Aorta (tissue), 5 donors: Measurements from ENCODE around the gene FHL2. TPM values are rescaled to one million over a fixed set of nuclear protein-coding genes. Genes with fewer than 3 reads are reported as not detected.

Source experiments
- ATAC-seq: fragments of 200-7000 bp; cut with Tn5 transposase; one replicate; pipeline ENCODE4 v1.9.1; 2022; ENCODE audit warnings: moderate library complexity; ENCODE audit not compliant: low FRiP score
- DNase-seq, 2 donors: peaks; one replicate each; pipeline ENCODE4 v3.0.0-alpha.2; 2020
- H3K27ac ChIP-seq, 2 donors: one replicate each; pipeline ENCODE4 v1.5.1; 2013; ENCODE audit warnings: low read length in 2 of 2, mild to moderate bottlenecking in 2 of 2, moderate library complexity in 2 of 2, control low read depth in 1 of 2, inconsistent platforms in 1 of 2, low read depth in 1 of 2
- H3K27me3 ChIP-seq, 2 donors: one replicate each; pipeline ENCODE4 v1.6.1; 2013; ENCODE audit warnings: control low read depth in 1 of 2, low read length in 1 of 2, mild to moderate bottlenecking in 1 of 2, moderate library complexity in 1 of 2; ENCODE audit not compliant: insufficient read depth in 2 of 2, control insufficient read depth in 1 of 2
- H3K36me3 ChIP-seq, 2 donors: one replicate each; pipeline ENCODE4 v1.6.1; 2013; ENCODE audit warnings: control low read depth in 1 of 2, low read length in 1 of 2, mild to moderate bottlenecking in 1 of 2; ENCODE audit not compliant: insufficient read depth in 2 of 2, control insufficient read depth in 1 of 2
- H3K4me1 ChIP-seq, 2 donors: one replicate each; pipeline ENCODE4 v1.6.1; 2013; ENCODE audit warnings: low read length in 2 of 2, control low read depth in 1 of 2, mild to moderate bottlenecking in 1 of 2, moderate library complexity in 1 of 2; ENCODE audit not compliant: insufficient read depth in 2 of 2, control insufficient read depth in 1 of 2
- H3K4me3 ChIP-seq, 2 donors: one replicate each; pipeline ENCODE4 v1.5.1; 2013; ENCODE audit warnings: low read length in 2 of 2, control low read depth in 1 of 2, mild to moderate bottlenecking in 1 of 2
- H3K9me3 ChIP-seq: one replicate; pipeline ENCODE4 v1.6.1; 2013; ENCODE audit warnings: mild to moderate bottlenecking, low read length; ENCODE audit not compliant: control insufficient read depth
- WGBS, 2 donors: extraction: QIAGEN DNeasy Blood & Tissue Kit; methylation state at CpG; one replicate each; pipeline ENCODE4 v1.1.7; 2013; 5-methylcytosine and 5-hydroxymethylcytosine counted together
- intact Hi-C, 2 donors: fragments of 100-400 bp; cut with DNase I; formaldehyde crosslinking; loops; one replicate each; pipeline versions ENCODE4 v1.14.2 to v1.15.0; 2022
- polyA plus RNA-seq, 2 donors: library from polyadenylated mRNA; stranded (reverse); fragments of 200-250 nt; gene quantifications; one replicate each; pipeline ENCODE4 v1.2.3, GENCODE V29; 2013
- total RNA-seq, 2 donors: library from RNA; stranded (reverse); fragmentation: NEBNext Ultra II Directional; extraction: Animal tissue kit (Norgen Biotek cat#: 25700); gene quantifications; one replicate each; pipeline ENCODE4 v1.2.1, GENCODE V29; 2021
- donor health status: healthy with polysubstance abuse.
- donor health status: Bipolar disorder and iron deficiency.
- donor health status: DM: no; HTN: no; CAD: no.
- donor health status: DM: no; HTN: no; CAD: no.
- donor health status: DM: yes; HTN: yes; CAD: no.

Gene FHL2
- total and polyA plus RNA-seq, 4 donors = 60.4 to 129 (median 67.8) TPM

DNA sequence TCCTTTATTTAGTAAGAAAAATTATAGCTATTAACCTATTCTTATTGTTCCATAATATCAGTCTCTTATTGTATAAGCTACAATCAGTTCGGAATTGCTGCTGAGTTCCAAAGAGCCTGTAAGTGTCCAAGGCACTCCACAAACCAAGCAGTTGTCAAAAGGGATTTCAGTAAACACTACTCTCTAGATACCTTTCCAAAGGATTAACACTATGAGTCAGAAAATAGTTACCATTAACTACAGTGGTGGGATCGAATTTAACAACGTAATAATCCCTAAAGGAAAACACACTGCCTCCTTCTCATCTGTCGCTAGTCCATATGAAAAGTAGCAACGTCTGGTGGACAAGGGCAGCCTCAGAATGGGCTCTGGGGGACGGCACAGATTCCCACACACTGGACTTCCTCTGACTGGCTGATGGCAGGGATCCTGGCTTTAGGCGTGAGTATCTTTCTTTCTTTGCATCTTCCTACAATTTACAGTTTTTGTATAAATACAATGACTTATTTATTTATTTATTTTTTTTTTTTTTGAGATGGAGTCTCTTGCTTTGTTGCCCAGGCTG is 78.1 kb downstream of the FHL2 start:
- ATAC-seq (no peak), DNase-seq (no peak)
- peaks cover 1 to 2% of the 10 kb centered on the region in 2 donors for H3K4me1 ChIP-seq
- no peaks in the 10 kb centered on the region for H3K36me3 ChIP-seq
- no peaks in the 10 kb centered on the region for H3K27me3 ChIP-seq
- intact Hi-C loops = no loop called here
- H3K27ac ChIP-seq = no peak overlapping the region
- H3K4me3 ChIP-seq = no peak overlapping the region
- no peaks in the 10 kb centered on the region for H3K9me3 ChIP-seq
- 72 to 86% methylated on average over 7 of the region's 7 CpGs for WGBS, 2 donors

DNA sequence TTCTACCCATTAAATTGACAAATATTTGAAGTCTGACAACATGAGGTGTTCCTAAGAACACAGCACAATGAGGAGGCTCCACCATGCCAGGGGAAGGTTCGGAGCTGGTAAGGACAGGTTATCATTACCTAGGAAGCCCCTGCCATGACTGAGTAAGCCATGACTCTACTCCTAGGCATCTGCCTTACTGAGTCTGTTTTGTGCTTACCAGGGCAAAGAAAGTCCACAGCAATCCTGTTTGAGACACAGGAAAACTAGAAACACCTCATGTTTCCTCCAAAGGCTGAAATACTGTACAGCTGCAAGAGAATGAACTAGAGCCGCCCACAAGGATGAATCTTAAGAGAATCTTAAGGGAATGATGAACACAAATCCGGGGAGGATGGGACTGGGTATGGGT is 80.9 kb downstream of the FHL2 start:
- ATAC-seq (no peak), DNase-seq (no peak)
- H3K4me3 ChIP-seq = no peak overlapping the region
- intact Hi-C loops = no loop called here
- 97 to 99% methylated on average over 3 of the region's 3 CpGs for WGBS, 2 donors
- no peaks in the 10 kb centered on the region for H3K9me3 ChIP-seq
- H3K36me3 ChIP-seq = no peaks in the 10 kb centered on the region
- peaks cover 0 to 1% of the 10 kb centered on the region in 2 donors for H3K4me1 ChIP-seq
- no peaks in the 10 kb centered on the region for H3K27me3 ChIP-seq
- no peak overlapping the region for H3K27ac ChIP-seq

DNA sequence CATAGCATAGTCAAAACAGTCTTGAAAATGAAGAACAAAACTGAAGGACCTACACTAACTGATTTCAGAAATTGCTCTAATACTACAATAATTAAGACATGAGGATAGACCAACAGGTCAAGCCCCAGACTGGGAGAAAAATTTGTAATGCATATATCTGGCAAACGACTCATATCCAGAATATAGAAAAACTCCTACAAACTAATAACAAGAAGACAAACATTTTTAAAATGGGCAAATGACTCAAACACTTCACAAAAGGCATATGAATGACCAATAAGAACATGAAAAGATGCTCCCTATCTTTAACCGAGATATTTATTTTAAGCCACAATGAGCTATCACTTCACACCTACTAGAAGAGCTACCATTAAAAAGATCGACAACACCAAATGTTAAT is 83.5 kb downstream of the FHL2 start:
- WGBS, 2 donors = 89 to 93% methylated on average over 3 of the region's 3 CpGs
- intact Hi-C loops = no loop called here
- H3K4me3 ChIP-seq = no peak overlapping the region
- H3K27ac ChIP-seq = no peak overlapping the region
- H3K27me3 ChIP-seq = no peaks in the 10 kb centered on the region
- no peaks in the 10 kb centered on the region for H3K4me1 ChIP-seq
- no peaks in the 10 kb centered on the region for H3K9me3 ChIP-seq
- no peak for ATAC-seq
- no peak for DNase-seq
- H3K36me3 ChIP-seq = no peaks in the 10 kb centered on the region

DNA sequence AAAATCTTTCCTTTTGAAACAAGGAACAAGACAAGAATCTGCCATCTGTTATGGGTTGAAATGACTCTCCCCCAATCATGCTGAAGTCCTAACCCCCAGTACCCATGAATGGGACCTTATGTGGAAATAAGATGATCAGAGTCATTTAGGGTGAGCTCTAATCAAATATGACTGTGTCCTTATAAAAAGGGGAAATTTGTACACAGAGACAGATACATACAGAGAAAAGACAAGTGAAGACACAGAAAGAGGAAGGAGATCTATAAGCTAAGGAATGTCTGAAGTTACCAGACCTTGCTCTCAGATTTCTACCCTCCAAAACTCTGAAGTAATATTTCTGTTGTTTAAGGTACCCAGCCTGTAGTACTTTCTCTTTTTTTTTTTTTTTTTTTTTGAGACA is 85.0 kb downstream of the FHL2 start:
- Histone ChIP-seq H3K4me3 (no peak overlapping the region), H3K27me3 (no peaks in the 10 kb centered on the region), H3K9me3 (no peaks in the 10 kb centered on the region), H3K36me3 (no peaks in the 10 kb centered on the region), H3K4me1 (no peaks in the 10 kb centered on the region), H3K27ac (no peak overlapping the region)
- intact Hi-C loops = no loop called here
- DNase-seq (no peak), ATAC-seq (no peak)

Other genes with a start within 250 kb of the FHL2 start
- not detected for gene GPR45, start 157.3 kb downstream of the FHL2 start, total RNA-seq
- gene GPR45, start 157.3 kb downstream of the FHL2 start, polyA plus RNA-seq = under 1 TPM in 1 of 2 donors, not detected in 1; 0.31 TPM
- 10 to 100 TPM; 17.5 to 21.5 TPM for gene TGFBRAP1, start 69.3 kb downstream of the FHL2 start, total RNA-seq
- gene TGFBRAP1, start 69.3 kb downstream of the FHL2 start, polyA plus RNA-seq = 1 to 10 TPM; 5.1 to 7.1 TPM
- 10 to 100 TPM; 13.4 to 20.8 TPM for gene C2orf49, start 61.5 kb downstream of the FHL2 start, total RNA-seq
- gene C2orf49, start 61.5 kb downstream of the FHL2 start, polyA plus RNA-seq = 10 to 100 TPM; 10.9 to 12.1 TPM